Stomach smooth muscle (tissue), 2 donors: Measurements from ENCODE around the gene TBR1.

ENCODE experiments used
- H3K27ac ChIP-seq: one replicate; pipeline ENCODE4 v1.7.0; 2013; ENCODE audit warnings: mild to moderate bottlenecking, low read length, inconsistent platforms
- H3K27me3 ChIP-seq, 2 donors: one replicate each; pipeline ENCODE4 v1.7.0; 2013; ENCODE audit warnings: low read length in 2 of 2; ENCODE audit not compliant: insufficient read depth in 2 of 2, control insufficient read depth in 1 of 2
- H3K36me3 ChIP-seq, 2 donors: one replicate each; pipeline ENCODE4 v1.7.0; 2013; ENCODE audit warnings: low read length in 2 of 2; ENCODE audit not compliant: control insufficient read depth in 2 of 2, insufficient read depth in 2 of 2
- H3K4me1 ChIP-seq: one replicate; pipeline ENCODE4 v1.7.0; 2013; ENCODE audit warnings: low read length; ENCODE audit not compliant: control insufficient read depth, insufficient read depth
- H3K4me3 ChIP-seq, 2 donors: one replicate each; pipeline ENCODE4 v1.7.0; 2013; ENCODE audit warnings: low read length in 2 of 2
- H3K9ac ChIP-seq, 2 donors: one replicate each; pipeline ENCODE4 v1.7.0; 2013; ENCODE audit warnings: low read length in 2 of 2, mild to moderate bottlenecking in 1 of 2
- H3K9me3 ChIP-seq, 2 donors: one replicate each; pipeline ENCODE4 v1.7.0; 2013; ENCODE audit warnings: low read length in 2 of 2; ENCODE audit not compliant: control insufficient read depth in 2 of 2
- donor health status: healthy.
- donor health status: Pancreatic carcinoma.

TBR1 gene

GRCh38 chr2:161434118-161434517 lies 18.0 kb downstream of the TBR1 start:
- peaks cover 0 to 5% of the 10 kb centered on the region in 2 donors for H3K9me3 ChIP-seq
- H3K4me1 ChIP-seq: no peaks in the 10 kb centered on the region
- no peak overlapping the region for H3K27ac ChIP-seq
- no peak overlapping the region for H3K9ac ChIP-seq
- no peak overlapping the region for H3K4me3 ChIP-seq
- H3K27me3 ChIP-seq: peaks cover 0 to 12% of the 10 kb centered on the region in 2 donors
- no peaks in the 10 kb centered on the region for H3K36me3 ChIP-seq

- Histone ChIP-seq H3K27me3 (no peaks in the 10 kb centered on the region), H3K27ac (no peak overlapping the region), H3K36me3 (no peaks in the 10 kb centered on the region), H3K9ac (no peak overlapping the region), H3K4me3 (no peak overlapping the region), H3K9me3 (peaks cover 0 to 5% of the 10 kb centered on the region in 2 donors), H3K4me1 (no peaks in the 10 kb centered on the region)
Measured at GRCh38 chr2:161436411-161436810, 20.3 kb downstream of the TBR1 start.

GRCh38 chr2:161438598-161438997 lies 22.5 kb downstream of the TBR1 start:
- Histone ChIP-seq H3K27me3 (no peaks in the 10 kb centered on the region), H3K4me1 (no peaks in the 10 kb centered on the region)

GRCh38 chr2:161445097-161445496 lies 29.0 kb downstream of the TBR1 start:
- Histone ChIP-seq H3K36me3 (no peaks in the 10 kb centered on the region), H3K27me3 (no peaks in the 10 kb centered on the region), H3K9me3 (no peaks in the 10 kb centered on the region)

More at GRCh38 chr2:161438598-161438997, 22.5 kb downstream of the TBR1 start:
- peaks cover 0 to 5% of the 10 kb centered on the region in 2 donors for H3K9me3 ChIP-seq
- no peak overlapping the region for H3K9ac ChIP-seq
- H3K36me3 ChIP-seq: no peaks in the 10 kb centered on the region
- no peak overlapping the region for H3K4me3 ChIP-seq
- H3K27ac ChIP-seq: no peak overlapping the region

GRCh38 chr2:161448431-161448830 lies 32.3 kb downstream of the TBR1 start:
- Histone ChIP-seq H3K27ac (no peak overlapping the region), H3K4me1 (no peaks in the 10 kb centered on the region), H3K27me3 (no peaks in the 10 kb centered on the region), H3K4me3 (no peak overlapping the region), H3K9me3 (no peaks in the 10 kb centered on the region), H3K36me3 (no peaks in the 10 kb centered on the region), H3K9ac (no peak overlapping the region)

More at GRCh38 chr2:161445097-161445496, 29.0 kb downstream of the TBR1 start:
- Histone ChIP-seq H3K9ac (no peak overlapping the region), H3K4me1 (no peaks in the 10 kb centered on the region), H3K27ac (no peak overlapping the region), H3K4me3 (no peak overlapping the region)

- Histone ChIP-seq H3K27me3 (no peaks in the 10 kb centered on the region), H3K9ac (no peak overlapping the region), H3K4me1 (no peaks in the 10 kb centered on the region), H3K4me3 (no peak overlapping the region), H3K36me3 (no peaks in the 10 kb centered on the region), H3K27ac (no peak overlapping the region), H3K9me3 (no peaks in the 10 kb centered on the region)
Measured at GRCh38 chr2:161471631-161472030, 55.5 kb downstream of the TBR1 start.

- Histone ChIP-seq H3K9me3 (peaks cover 0 to 4% of the 10 kb centered on the region in 2 donors), H3K36me3 (no peaks in the 10 kb centered on the region), H3K4me1 (no peaks in the 10 kb centered on the region), H3K4me3 (no peak overlapping the region), H3K27me3 (no peaks in the 10 kb centered on the region), H3K27ac (no peak overlapping the region), H3K9ac (no peak overlapping the region)
Measured at GRCh38 chr2:161474920-161475319, 58.8 kb downstream of the TBR1 start.
